ENCODE measurements around the gene OCRL.

- TF ChIP-seq CTCF (IDR thresholded peaks at IDR 0.05), result no peak
- no peak for TF ChIP-seq POLR2A (IDR thresholded peaks at IDR 0.05)
Observed at GRCh38 chrX:129530410-129530809, 9.6 kb upstream of the OCRL start.

All from thyroid gland (tissue), 4 donors.